ENCODE data around the gene CFDP1.

GRCh38 chr16:75264457-75264998 lies 168.8 kb downstream of the CFDP1 start:
- TF ChIP-seq CTCF (conservative IDR thresholded peaks at IDR 0.05; ENCODE audit: low read length) (no peak), EZH2phosphoT487 (IDR thresholded peaks at IDR 0.05; ENCODE audit: borderline replicate concordance) (no peak)

All from Loucy (cell line).